ENCODE results near the gene ATL3. TPM values are rescaled to one million over a fixed set of nuclear protein-coding genes. Genes with fewer than 3 reads are reported as not detected.
A peak's percentile ranks its signal among the peaks of the same experiment; 100 is the strongest.
"Not testable (repeated sequence)": the region's sequence is repeated elsewhere in the genome, so short reads cannot be mapped to it uniquely, and the experiment has no call there.

Gene ATL3
- total RNA-seq, 3 donors from 2014 or later (not counting 1 experiment from before 2014, with no cell fraction given): 35.7 to 46.8 (median 41.6) TPM

GRCh38 chr11:63603180-63603518 is 68.0 kb downstream of the ATL3 start:
- no peak overlapping the region for H3K27ac Mint-ChIP-seq
- Histone ChIP-seq H3K4me3 (ENCODE audit: low read length) (no peak overlapping the region), H3K27me3 (ENCODE audit: control insufficient read depth, insufficient read depth, low read length) (no peaks in the 10 kb centered on the region), H3K9me3 (ENCODE audit: control insufficient read depth, insufficient read depth, low read length) (no peaks in the 10 kb centered on the region), H3K4me1 (ENCODE audit: control insufficient read depth, insufficient read depth, low read length) (no peaks in the 10 kb centered on the region), H3K27ac (ENCODE audit: low read length) (no peak overlapping the region), H3K36me3 (ENCODE audit: control insufficient read depth, insufficient read depth, low read length) (no peaks in the 10 kb centered on the region)
- intact Hi-C loops (cut with micrococcal nuclease): no loop called here
- no peaks in the 10 kb centered on the region for H3K9me3 Mint-ChIP-seq
- ATAC-seq (no peak), DNase-seq (no peak)
- no peak for TF ChIP-seq CTCF (IDR thresholded peaks at IDR 0.05)
- no peak overlapping the region for H3K4me3 Mint-ChIP-seq
- 84% methylated on average over 3 of the region's 3 CpGs for WGBS (ENCODE audit: insufficient coverage)
- H3K4me1 Mint-ChIP-seq: peaks cover 8 to 19% of the 10 kb centered on the region in 2 donors
- H3K36me3 Mint-ChIP-seq: no peaks in the 10 kb centered on the region
- no peaks in the 10 kb centered on the region for H3K27me3 Mint-ChIP-seq (ENCODE audit: low read depth in 2 of 2)

- not testable (repeated sequence) for H3K27ac Mint-ChIP-seq, H3K36me3 Mint-ChIP-seq
Measured at GRCh38 chr11:63602290-63603179, 68.6 kb downstream of the ATL3 start.

GRCh38 chr11:63599211-63600122 is 71.7 kb downstream of the ATL3 start:
- TF ChIP-seq CTCF (IDR thresholded peaks at IDR 0.05): no peak
- ATAC-seq (no peak), DNase-seq (no peak)
- Mint-ChIP-seq H3K4me3 (no peak overlapping the region), H3K9me3 (no peaks in the 10 kb centered on the region), H3K4me1 (peaks cover 8 to 14% of the 10 kb centered on the region in 2 donors), H3K27me3 (ENCODE audit: low read depth in 2 of 2) (no peaks in the 10 kb centered on the region), H3K27ac (no peak overlapping the region), H3K36me3 (no peaks in the 10 kb centered on the region)
- Histone ChIP-seq H3K4me1 (ENCODE audit: control insufficient read depth, insufficient read depth, low read length) (no peaks in the 10 kb centered on the region), H3K4me3 (ENCODE audit: low read length) (no peak overlapping the region), H3K27ac (ENCODE audit: low read length) (no peak overlapping the region), H3K36me3 (ENCODE audit: control insufficient read depth, insufficient read depth, low read length) (no peaks in the 10 kb centered on the region), H3K27me3 (ENCODE audit: control insufficient read depth, insufficient read depth, low read length) (no peaks in the 10 kb centered on the region), H3K9me3 (ENCODE audit: control insufficient read depth, insufficient read depth, low read length) (no peaks in the 10 kb centered on the region)
- intact Hi-C loops (cut with micrococcal nuclease): no loop called here
- WGBS (ENCODE audit: insufficient coverage): 87% methylated on average over 6 of the region's 7 CpGs

More at GRCh38 chr11:63602290-63603179, 68.6 kb downstream of the ATL3 start:
- H3K4me3 Mint-ChIP-seq; H3K27me3 Mint-ChIP-seq (ENCODE audit: low read depth in 2 of 2); H3K27me3 ChIP-seq (ENCODE audit: control insufficient read depth, insufficient read depth, low read length); ATAC-seq; H3K9me3 Mint-ChIP-seq; H3K9me3 ChIP-seq (ENCODE audit: control insufficient read depth, insufficient read depth, low read length); H3K36me3 ChIP-seq (ENCODE audit: control insufficient read depth, insufficient read depth, low read length); H3K4me1 ChIP-seq (ENCODE audit: control insufficient read depth, insufficient read depth, low read length); H3K4me3 ChIP-seq (ENCODE audit: low read length); H3K27ac ChIP-seq (ENCODE audit: low read length); intact Hi-C loops (cut with micrococcal nuclease); DNase-seq: not testable (repeated sequence)
- 98% methylated on average over 9 of the region's 11 CpGs for WGBS (ENCODE audit: insufficient coverage)
- peaks cover 8 to 17% of the 10 kb centered on the region in 2 donors for H3K4me1 Mint-ChIP-seq

- Histone ChIP-seq H3K27ac (ENCODE audit: low read length) (no peak overlapping the region), H3K4me1 (ENCODE audit: control insufficient read depth, insufficient read depth, low read length) (no peaks in the 10 kb centered on the region), H3K27me3 (ENCODE audit: control insufficient read depth, insufficient read depth, low read length) (no peaks in the 10 kb centered on the region), H3K9me3 (ENCODE audit: control insufficient read depth, insufficient read depth, low read length) (no peaks in the 10 kb centered on the region), H3K4me3 (ENCODE audit: low read length) (no peak overlapping the region), H3K36me3 (ENCODE audit: control insufficient read depth, insufficient read depth, low read length) (peaks cover 3% of the 10 kb centered on the region)
- no peaks in the 10 kb centered on the region for H3K9me3 Mint-ChIP-seq
- H3K27ac Mint-ChIP-seq: peak overlapping the region; percentile 48 to 61
- intact Hi-C loops (cut with micrococcal nuclease): no loop called here
- H3K4me3 Mint-ChIP-seq: no peak overlapping the region
- peaks cover 15 to 21% of the 10 kb centered on the region in 2 donors for H3K4me1 Mint-ChIP-seq
- TF ChIP-seq CTCF (IDR thresholded peaks at IDR 0.05): no peak
- no peaks in the 10 kb centered on the region for H3K36me3 Mint-ChIP-seq
- no peaks in the 10 kb centered on the region for H3K27me3 Mint-ChIP-seq (ENCODE audit: low read depth in 2 of 2)
- ATAC-seq (peak in 1 of 3 donors; percentile 35), DNase-seq (no peak)
- 91% methylated on average over 4 of the region's 4 CpGs for WGBS (ENCODE audit: insufficient coverage)
Measured at GRCh38 chr11:63598556-63598955, 72.6 kb downstream of the ATL3 start.

Data from natural killer cell (primary cell).